Measurements from ENCODE around the gene SCTR.

The SCTR gene

DNA sequence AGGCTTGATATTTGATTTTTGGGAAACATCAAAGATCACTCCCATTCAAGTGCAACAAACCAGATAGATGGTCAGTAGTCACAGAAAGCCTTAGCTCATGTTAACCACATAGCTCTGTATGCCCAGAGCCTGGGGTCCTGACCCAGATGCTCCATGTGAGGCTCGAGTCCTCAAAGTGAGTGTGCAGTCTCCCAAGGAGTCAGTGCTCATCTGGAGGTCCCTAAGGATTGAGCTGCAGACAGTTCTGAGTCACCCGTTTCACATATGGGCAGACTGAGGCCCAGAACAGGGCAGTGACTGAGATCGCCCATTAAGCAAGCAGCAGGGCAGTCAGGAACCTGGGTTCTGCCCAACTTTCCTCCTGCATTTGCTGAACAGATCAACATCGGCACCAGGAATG is 83.4 kb downstream of the SCTR start:
- DNase-seq = no peak

- DNase-seq = no peak
These were observed 83.8 kb downstream of the SCTR start for GRCh38 chr2:119440501-119440870.

DNA sequence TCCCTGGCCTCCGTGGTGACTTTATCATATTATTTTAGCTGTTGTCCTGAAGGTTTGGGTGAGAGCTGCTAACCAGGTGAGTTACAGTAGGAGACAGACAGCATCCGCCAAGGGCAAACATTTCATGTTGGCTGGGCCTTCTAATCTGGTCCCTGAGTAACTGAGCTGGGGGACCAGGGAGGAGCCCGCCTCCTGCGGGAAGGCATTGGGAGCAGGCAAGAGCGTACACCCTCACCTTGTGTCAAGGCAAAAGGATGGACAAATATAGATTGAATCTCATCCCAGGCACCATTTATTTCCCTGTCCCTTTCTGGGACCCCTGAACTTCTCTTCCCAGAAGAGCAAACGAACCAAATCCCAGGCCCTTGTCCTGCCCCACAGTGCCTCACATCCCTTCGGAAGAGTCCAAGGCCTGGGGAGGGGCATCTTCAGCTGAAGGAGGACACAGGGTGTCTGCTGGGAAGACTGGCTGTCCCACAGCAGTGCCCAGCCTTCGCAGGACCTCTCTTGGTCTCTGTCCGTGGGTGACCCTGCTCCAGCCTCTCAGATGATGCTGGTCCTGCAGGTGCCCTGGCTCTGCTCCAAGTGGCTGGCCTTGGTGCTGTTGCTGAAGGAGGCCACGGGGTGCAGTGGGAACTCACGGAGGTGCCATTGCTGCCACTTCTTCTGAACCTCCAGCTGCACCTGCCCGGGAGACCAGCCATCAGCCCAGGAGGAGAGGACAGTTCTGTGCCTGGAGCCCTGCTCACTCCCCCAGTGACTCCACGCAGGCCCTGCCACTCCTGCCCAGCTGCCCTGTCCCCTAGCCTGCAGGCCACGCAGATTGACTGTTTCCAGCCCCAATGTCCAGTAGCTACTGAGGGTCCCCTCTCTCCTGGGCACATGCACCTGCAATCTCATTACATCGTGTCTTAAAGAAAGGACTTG is 84.4 kb downstream of the SCTR start:
- no peak for DNase-seq

DNA sequence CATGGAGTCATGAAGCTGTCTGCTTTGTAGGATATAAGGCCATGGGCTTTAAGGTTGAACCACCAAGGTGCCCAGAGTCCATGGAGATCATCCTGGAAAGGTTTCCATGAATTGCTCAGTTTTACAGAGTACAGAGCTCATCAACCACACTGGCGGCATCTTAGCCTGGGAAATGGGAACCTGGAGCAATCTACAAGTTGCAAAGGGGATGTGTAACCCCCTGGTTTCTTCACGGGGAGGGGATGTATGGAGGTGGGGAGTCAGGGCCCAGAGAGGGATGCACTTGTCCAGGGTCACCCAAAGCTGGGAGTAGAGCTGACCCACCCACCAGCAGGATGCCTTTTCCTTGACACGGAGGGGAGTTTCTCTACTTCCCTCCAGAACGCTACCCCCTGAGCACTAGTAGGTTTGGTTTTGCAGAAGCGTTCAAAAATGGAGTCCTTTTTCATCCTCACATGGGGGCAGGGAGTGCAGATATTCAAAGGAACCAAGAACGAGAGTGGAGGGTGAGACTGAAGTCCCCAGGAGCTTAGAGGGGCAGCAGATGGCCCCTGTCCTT is 85.5 kb downstream of the SCTR start:
- DNase-seq = no peak

DNA sequence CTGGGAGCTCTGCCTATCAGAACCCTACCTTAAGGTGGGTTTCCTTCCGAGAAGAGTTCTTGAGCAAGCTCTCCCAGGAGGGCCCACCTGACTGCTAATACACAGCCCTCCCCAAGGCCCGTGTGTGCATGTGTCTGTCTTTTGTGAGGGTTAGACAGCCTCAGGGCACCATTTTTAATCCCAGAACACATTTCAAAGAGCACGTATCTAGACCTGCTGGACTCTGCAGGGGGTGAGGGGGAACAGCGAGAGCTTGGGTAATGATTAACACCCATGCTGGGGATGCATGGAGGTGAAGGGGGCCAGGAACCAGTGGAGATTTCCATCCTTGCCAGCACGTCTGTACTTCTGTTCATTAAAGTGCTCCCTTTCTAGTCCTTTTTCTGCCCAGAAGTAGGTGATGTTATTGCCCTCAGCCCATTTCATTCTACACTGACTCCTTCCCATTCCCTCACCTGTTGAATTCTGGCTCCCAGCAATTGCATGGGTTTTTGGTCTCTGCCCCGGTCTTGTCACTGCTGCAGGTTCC is 86.1 kb downstream of the SCTR start:
- no peak for DNase-seq

GRCh38 chr2:119436993-119437772 is 87.1 kb downstream of the SCTR start:
- DNase-seq = no peak

DNA sequence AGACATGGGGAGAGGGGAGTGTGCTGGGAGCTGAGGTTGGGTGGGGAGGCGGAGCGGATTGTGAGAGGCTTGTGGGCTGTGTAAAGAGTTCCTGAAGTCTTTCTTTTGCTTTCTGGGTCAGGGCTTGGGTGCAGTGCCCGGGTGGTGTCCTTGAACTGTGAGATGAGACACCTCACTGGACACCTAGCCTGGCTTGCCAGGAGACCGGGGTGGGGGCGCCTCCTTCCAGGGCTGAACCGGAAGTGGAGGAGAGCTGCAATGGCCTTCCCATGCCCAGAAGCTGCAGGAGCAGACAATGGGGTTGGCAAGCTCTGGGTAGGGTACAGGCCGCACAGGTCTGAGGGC is 88.4 kb downstream of the SCTR start:
- no peak for DNase-seq

DNA sequence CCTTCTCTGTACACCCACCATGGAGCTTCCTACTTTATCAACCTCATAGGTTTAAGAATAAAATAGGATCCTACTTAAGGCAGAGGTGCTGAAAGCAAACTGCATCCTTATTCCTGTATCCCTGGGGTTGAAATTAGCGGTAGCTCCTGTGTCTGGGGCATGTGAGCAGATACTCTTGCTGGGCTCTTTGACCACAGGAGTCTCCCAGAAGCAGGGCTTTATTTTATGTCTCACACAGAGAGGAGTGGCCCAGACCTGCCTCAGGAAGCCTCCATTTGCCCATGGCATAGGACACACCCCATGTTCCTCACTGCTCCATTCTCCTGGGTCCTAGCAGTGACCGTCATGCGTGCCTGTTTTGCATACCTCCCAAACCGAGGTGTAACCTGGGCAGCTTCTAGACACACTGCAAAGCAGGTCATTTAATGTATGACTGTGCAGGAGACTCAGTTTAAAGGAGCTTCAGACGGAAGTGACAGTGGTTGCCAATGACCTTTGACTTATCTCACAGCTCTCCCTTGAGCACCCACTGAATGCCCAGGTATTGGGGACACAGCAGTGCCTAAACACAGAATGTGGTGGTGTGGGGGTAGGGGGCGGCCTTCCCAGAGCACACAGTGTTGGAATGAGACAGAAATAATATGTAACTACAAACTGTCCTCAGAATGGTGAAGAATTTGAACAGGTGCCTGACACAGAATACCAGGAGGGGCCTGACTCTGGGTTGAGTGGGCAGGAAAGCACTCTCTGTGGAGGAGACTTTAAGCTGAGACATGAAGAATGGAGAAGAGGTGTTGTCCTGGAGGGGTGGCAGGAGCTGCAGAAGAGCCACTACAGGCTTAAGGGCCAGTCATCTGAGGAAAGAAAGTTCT is 89.0 kb downstream of the SCTR start:
- DNase-seq = no peak

GRCh38 chr2:119434664-119435063 is 89.6 kb downstream of the SCTR start:
- no peak for DNase-seq

DNA sequence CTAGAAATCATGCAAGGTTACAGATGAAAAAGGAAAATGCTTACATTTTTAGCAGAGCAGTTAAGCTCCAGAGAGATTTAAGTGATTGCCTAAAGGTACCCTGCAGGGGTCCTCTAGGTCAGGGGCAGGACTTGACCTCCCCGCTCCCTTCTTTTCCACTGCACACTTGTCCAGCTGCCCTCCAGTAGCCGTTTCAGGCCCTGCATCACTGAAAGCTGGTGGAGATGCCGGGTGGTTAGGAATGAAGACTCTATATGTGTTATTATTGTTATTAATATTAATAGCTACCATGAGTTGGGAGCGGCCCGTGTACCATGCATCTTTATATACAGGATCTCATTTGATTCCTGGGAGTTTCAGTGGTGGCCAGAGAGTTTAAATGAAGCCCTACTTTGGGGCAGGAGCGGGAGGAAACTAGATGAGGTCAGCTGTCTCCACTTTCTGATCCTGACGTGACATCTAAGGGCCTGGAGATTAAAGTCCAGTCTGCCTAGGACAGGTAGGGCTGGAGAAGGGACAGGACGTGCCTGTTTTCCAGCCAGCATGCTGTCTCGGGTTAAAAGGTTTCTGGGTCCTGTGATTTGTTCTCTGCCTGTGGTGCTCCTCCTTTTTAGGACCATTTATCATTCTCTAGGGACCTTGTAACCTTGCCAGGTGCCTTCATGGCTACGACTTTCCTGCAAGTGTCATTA is 90.5 kb downstream of the SCTR start:
- no peak for DNase-seq

DNA sequence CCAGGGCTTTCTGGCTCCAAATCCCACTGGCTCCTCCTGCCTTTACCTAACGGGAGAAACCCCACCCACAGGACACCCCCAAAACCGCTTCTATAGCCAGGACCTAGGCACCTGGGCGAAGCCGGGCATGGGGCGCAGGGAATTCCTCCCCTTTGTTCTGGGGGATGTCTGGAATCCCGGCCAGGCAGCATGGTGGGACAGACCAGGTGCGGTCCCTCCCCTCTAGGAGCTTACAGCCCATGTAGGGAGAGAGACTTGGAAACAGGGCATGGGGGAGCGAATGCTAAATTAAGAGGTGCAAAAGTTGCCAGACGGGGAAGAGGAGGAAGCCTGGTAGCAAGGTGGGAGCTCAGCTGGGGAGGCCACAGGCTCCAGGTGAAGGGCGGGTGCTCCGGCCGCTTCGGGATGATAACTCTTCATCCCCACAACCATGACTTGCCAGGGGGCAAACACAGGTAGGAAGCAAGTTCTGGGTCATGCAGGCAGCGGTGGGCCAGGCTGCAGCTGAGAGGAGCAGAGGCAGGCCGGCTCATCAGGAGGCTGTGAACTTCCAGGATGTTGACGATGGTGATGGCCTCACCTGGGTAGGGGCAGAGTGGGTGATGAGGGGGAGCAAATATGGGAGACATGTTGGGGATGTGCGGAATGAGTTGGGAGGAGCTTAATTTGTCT is 91.3 kb downstream of the SCTR start:
- no peak for DNase-seq

DNA sequence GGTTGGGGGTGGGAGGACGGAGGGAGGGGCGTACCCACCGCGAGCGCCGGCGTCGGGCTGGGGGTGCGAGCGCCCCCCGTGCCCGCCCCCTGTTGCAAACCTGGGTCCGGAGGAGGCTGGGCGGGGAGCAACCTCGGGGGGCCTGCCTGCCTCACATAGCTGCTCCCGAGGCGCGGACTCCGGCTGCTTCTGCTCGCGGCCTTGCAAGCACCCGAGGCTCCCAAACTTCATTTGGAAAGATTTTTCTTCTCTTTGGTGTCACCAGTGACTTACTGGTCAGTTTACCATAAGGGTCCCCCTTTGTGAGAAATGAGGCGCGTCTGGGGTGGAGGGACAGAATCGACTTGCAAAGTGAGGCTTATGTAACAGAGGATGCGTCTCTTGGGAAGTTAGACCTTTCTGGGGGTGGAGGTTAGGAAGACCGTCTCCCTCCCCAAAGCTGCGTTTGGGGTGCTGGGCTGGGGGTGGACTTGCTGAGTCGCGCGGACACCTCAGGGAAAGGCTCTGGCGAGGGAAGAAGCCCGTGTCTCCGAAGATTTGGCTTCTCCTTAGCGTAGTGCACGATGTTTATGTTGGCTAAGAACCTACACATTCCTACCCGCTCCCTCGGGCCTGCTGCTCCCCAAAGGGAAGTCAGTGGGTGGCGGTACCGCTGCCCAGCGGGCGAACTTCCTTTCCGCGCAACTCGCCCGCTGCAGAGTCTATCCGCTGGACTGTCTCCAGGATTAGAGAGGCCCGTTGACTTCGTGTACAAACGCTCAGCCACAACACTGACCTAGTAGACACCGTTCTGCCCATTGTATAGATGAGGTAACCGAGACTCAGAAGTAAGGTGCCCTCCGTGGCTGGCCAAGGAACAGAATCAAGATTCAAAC is 92.1 kb downstream of the SCTR start:
- DNase-seq = no peak

- DNase-seq = peak; percentile 14
These were observed 92.9 kb downstream of the SCTR start, which contains the start of gene TMEM37 for GRCh38 chr2:119431155-119431975. TMEM37 (plus strand) TSS chr2:119431854; CDS start chr2:119431904, 50 bp downstream.

DNA sequence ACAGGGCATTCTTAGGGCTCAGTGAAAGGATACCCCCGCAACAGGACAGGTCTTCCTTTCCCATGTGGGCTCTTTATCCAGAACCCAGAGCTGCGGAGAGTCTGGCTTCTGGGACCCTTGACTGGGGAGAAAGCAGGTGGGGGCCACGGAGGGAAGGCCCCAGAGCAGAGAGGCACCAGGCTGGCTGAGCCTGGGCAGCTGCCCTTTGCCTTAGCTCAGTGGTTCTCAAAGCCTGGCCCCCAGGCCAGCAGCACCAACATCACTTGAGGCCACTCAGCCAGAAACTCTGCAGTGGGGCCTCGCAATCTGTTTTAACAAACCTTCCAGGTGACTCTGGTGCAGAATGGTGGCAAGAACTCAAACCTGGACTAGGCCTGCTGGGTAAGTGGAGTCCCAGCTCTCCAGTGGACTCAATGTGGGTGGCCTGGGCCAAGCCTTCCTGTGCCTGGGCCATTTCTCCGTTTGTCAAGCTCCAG is 94.2 kb downstream of the SCTR start:
- no peak for DNase-seq

GRCh38 chr2:119429225-119429981 is 94.9 kb downstream of the SCTR start:
- no peak for DNase-seq

- DNase-seq = no peak
These were observed 95.6 kb downstream of the SCTR start for GRCh38 chr2:119428488-119429224.

GRCh38 chr2:119427756-119428155 is 96.5 kb downstream of the SCTR start:
- DNase-seq = no peak
